ENCODE data around the gene TMEM132A.

TMEM132A gene

GRCh38 chr11:60900673-60901404, 23.4 kb upstream of the TMEM132A start:
- Histone ChIP-seq H3K4me2 (ENCODE audit: low read length) (no peak overlapping the region), H2BK120ac (ENCODE audit: insufficient read depth, low read length, poor library complexity) (no peak overlapping the region), H2BK12ac (ENCODE audit: low read length) (no peak overlapping the region), H3K9ac (ENCODE audit: low read length) (no peak overlapping the region), H3K9me3 (ENCODE audit: insufficient read depth, low read depth, low read length) (no peaks in the 10 kb centered on the region), H2AFZ (ENCODE audit: insufficient read depth, low read length, poor library complexity) (no peak overlapping the region), H3K27ac (ENCODE audit: low read depth, low read length) (no peak overlapping the region), H4K12ac (ENCODE audit: low read depth, low read length) (no peak overlapping the region), H3K79me2 (ENCODE audit: control insufficient read depth, insufficient read depth, low read length, poor library complexity) (peaks cover 3% of the 10 kb centered on the region), H3K4ac (ENCODE audit: low read depth, low read length) (no peak overlapping the region), H2AK5ac (ENCODE audit: low read length) (no peak overlapping the region), H3K4me3 (ENCODE audit: low read depth, low read length) (no peak overlapping the region), H4K8ac (ENCODE audit: low read depth, low read length) (no peak overlapping the region), H4K91ac (ENCODE audit: low read depth, low read length) (no peak overlapping the region), H3K23ac (ENCODE audit: low read length) (no peak overlapping the region), H3K27me3 (ENCODE audit: insufficient read depth, low read length) (no peaks in the 10 kb centered on the region), H3K79me1 (ENCODE audit: low read length) (no peaks in the 10 kb centered on the region), H2BK5ac (ENCODE audit: low read depth, low read length, poor library complexity) (no peak overlapping the region), H3K14ac (ENCODE audit: low read length) (no peak overlapping the region), H3K4me1 (ENCODE audit: control insufficient read depth in 1 of 2, insufficient read depth in 2 of 2, low read length in 2 of 2) (peaks cover 2 to 4% of the 10 kb centered on the region in 2 experiments), H3K36me3 (ENCODE audit: control insufficient read depth in 1 of 2, insufficient read depth in 2 of 2, low read length in 2 of 2) (peaks cover 49 to 60% of the 10 kb centered on the region in 2 experiments), H3K18ac (ENCODE audit: low read length) (no peak overlapping the region)
- no peak for DNase-seq
- no CpG with 5 or more reads among the region's 13 CpGs for WGBS (ENCODE audit: extremely low coverage, insufficient coverage, insufficient read length)

GRCh38 chr11:60902625-60903024, 21.6 kb upstream of the TMEM132A start:
- H3K4me3 ChIP-seq (ENCODE audit: low read depth, low read length), result no peak overlapping the region
- H3K27ac ChIP-seq (ENCODE audit: low read depth, low read length), result no peak overlapping the region
- no peak overlapping the region for H3K4ac ChIP-seq (ENCODE audit: low read depth, low read length)
- DNase-seq, result no peak
- no peak overlapping the region for H2BK12ac ChIP-seq (ENCODE audit: low read length)
- no peak overlapping the region for H4K8ac ChIP-seq (ENCODE audit: low read depth, low read length)
- peaks cover 8% of the 10 kb centered on the region for H3K79me2 ChIP-seq (ENCODE audit: control insufficient read depth, insufficient read depth, low read length, poor library complexity)
- no peaks in the 10 kb centered on the region for H3K9me3 ChIP-seq (ENCODE audit: insufficient read depth, low read depth, low read length)
- H3K4me1 ChIP-seq (ENCODE audit: control insufficient read depth in 1 of 2, insufficient read depth in 2 of 2, low read length in 2 of 2), result peaks cover 2 to 4% of the 10 kb centered on the region in 2 experiments
- no peak overlapping the region for H3K18ac ChIP-seq (ENCODE audit: low read length)
- no peak overlapping the region for H3K9ac ChIP-seq (ENCODE audit: low read length)
- no peak overlapping the region for H3K23ac ChIP-seq (ENCODE audit: low read length)
- no peak overlapping the region for H2BK120ac ChIP-seq (ENCODE audit: insufficient read depth, low read length, poor library complexity)
- H3K4me2 ChIP-seq (ENCODE audit: low read length), result no peak overlapping the region
- H3K27me3 ChIP-seq (ENCODE audit: insufficient read depth, low read length), result no peaks in the 10 kb centered on the region
- peaks cover 43 to 51% of the 10 kb centered on the region in 2 experiments for H3K36me3 ChIP-seq (ENCODE audit: control insufficient read depth in 1 of 2, insufficient read depth in 2 of 2, low read length in 2 of 2)
- WGBS (ENCODE audit: extremely low coverage, insufficient coverage, insufficient read length), result no CpG with 5 or more reads among the region's 11 CpGs
- no peak overlapping the region for H4K12ac ChIP-seq (ENCODE audit: low read depth, low read length)
- no peak overlapping the region for H4K91ac ChIP-seq (ENCODE audit: low read depth, low read length)
- H2AK5ac ChIP-seq (ENCODE audit: low read length), result no peak overlapping the region
- no peak overlapping the region for H3K14ac ChIP-seq (ENCODE audit: low read length)
- H2BK5ac ChIP-seq (ENCODE audit: low read depth, low read length, poor library complexity), result no peak overlapping the region
- H3K79me1 ChIP-seq (ENCODE audit: low read length), result peaks cover 4% of the 10 kb centered on the region
- no peak overlapping the region for H2AFZ ChIP-seq (ENCODE audit: insufficient read depth, low read length, poor library complexity)

GRCh38 chr11:60905047-60905446, 19.2 kb upstream of the TMEM132A start:
- H3K79me2 ChIP-seq (ENCODE audit: control insufficient read depth, insufficient read depth, low read length, poor library complexity), result peaks cover 8% of the 10 kb centered on the region
- H3K79me1 ChIP-seq (ENCODE audit: low read length), result peaks cover 4% of the 10 kb centered on the region
- DNase-seq, result peak in 1 of 2 donors; percentile 18
- H2BK5ac ChIP-seq (ENCODE audit: low read depth, low read length, poor library complexity), result no peak overlapping the region
- no peaks in the 10 kb centered on the region for H3K27me3 ChIP-seq (ENCODE audit: insufficient read depth, low read length)
- H3K4me1 ChIP-seq (ENCODE audit: control insufficient read depth in 1 of 2, insufficient read depth in 2 of 2, low read length in 2 of 2), result peaks cover 2 to 4% of the 10 kb centered on the region in 2 experiments
- no peak overlapping the region for H3K27ac ChIP-seq (ENCODE audit: low read depth, low read length)
- H3K23ac ChIP-seq (ENCODE audit: low read length), result no peak overlapping the region
- no peak overlapping the region for H3K9ac ChIP-seq (ENCODE audit: low read length)
- no peak overlapping the region for H2AK5ac ChIP-seq (ENCODE audit: low read length)
- no peak overlapping the region for H3K4me3 ChIP-seq (ENCODE audit: low read depth, low read length)
- H3K36me3 ChIP-seq (ENCODE audit: control insufficient read depth in 1 of 2, insufficient read depth in 2 of 2, low read length in 2 of 2), result peaks cover 28 to 35% of the 10 kb centered on the region in 2 experiments
- no peak overlapping the region for H3K18ac ChIP-seq (ENCODE audit: low read length)
- no CpG with 5 or more reads among the region's 6 CpGs for WGBS (ENCODE audit: extremely low coverage, insufficient coverage, insufficient read length)
- H2BK12ac ChIP-seq (ENCODE audit: low read length), result no peak overlapping the region
- H3K4me2 ChIP-seq (ENCODE audit: low read length), result peak overlapping the region; percentile 87
- H3K4ac ChIP-seq (ENCODE audit: low read depth, low read length), result peak overlapping the region; percentile 68
- no peak overlapping the region for H2AFZ ChIP-seq (ENCODE audit: insufficient read depth, low read length, poor library complexity)
- H4K91ac ChIP-seq (ENCODE audit: low read depth, low read length), result no peak overlapping the region
- H2BK120ac ChIP-seq (ENCODE audit: insufficient read depth, low read length, poor library complexity), result no peak overlapping the region
- no peak overlapping the region for H3K14ac ChIP-seq (ENCODE audit: low read length)
- H3K9me3 ChIP-seq (ENCODE audit: insufficient read depth, low read depth, low read length), result no peaks in the 10 kb centered on the region
- H4K8ac ChIP-seq (ENCODE audit: low read depth, low read length), result no peak overlapping the region
- H4K12ac ChIP-seq (ENCODE audit: low read depth, low read length), result no peak overlapping the region

GRCh38 chr11:60905551-60906113, 18.6 kb upstream of the TMEM132A start:
- Histone ChIP-seq H2BK12ac (ENCODE audit: low read length) (no peak overlapping the region), H4K91ac (ENCODE audit: low read depth, low read length) (peak overlapping the region; percentile 79), H4K8ac (ENCODE audit: low read depth, low read length) (peak overlapping the region; percentile 81), H2BK120ac (ENCODE audit: insufficient read depth, low read length, poor library complexity) (peak overlapping the region; percentile 45), H2BK5ac (ENCODE audit: low read depth, low read length, poor library complexity) (no peak overlapping the region), H3K18ac (ENCODE audit: low read length) (no peak overlapping the region), H3K9me3 (ENCODE audit: insufficient read depth, low read depth, low read length) (no peaks in the 10 kb centered on the region), H3K27ac (ENCODE audit: low read depth, low read length) (no peak overlapping the region), H3K4me1 (ENCODE audit: control insufficient read depth in 1 of 2, insufficient read depth in 2 of 2, low read length in 2 of 2) (peaks cover 2 to 4% of the 10 kb centered on the region in 2 experiments), H2AK5ac (ENCODE audit: low read length) (peak overlapping the region; percentile 13), H3K4me3 (ENCODE audit: low read depth, low read length) (peak overlapping the region; percentile 95), H3K14ac (ENCODE audit: low read length) (peak overlapping the region; percentile 91), H3K4ac (ENCODE audit: low read depth, low read length) (peak overlapping the region; percentile 86), H3K79me2 (ENCODE audit: control insufficient read depth, insufficient read depth, low read length, poor library complexity) (peaks cover 8% of the 10 kb centered on the region), H3K27me3 (ENCODE audit: insufficient read depth, low read length) (no peaks in the 10 kb centered on the region), H4K12ac (ENCODE audit: low read depth, low read length) (peak overlapping the region; percentile 73), H3K9ac (ENCODE audit: low read length) (peak overlapping the region; percentile 83), H3K79me1 (ENCODE audit: low read length) (peaks cover 4% of the 10 kb centered on the region), H3K36me3 (ENCODE audit: control insufficient read depth in 1 of 2, insufficient read depth in 2 of 2, low read length in 2 of 2) (peaks cover 23 to 30% of the 10 kb centered on the region in 2 experiments), H3K4me2 (ENCODE audit: low read length) (peak overlapping the region; percentile 87), H3K23ac (ENCODE audit: low read length) (no peak overlapping the region), H2AFZ (ENCODE audit: insufficient read depth, low read length, poor library complexity) (peak overlapping the region; percentile 69)
- DNase-seq, result peak; percentile 12 to 45
- no CpG with 5 or more reads among the region's 16 CpGs for WGBS (ENCODE audit: extremely low coverage, insufficient coverage, insufficient read length)

Data from trophoblast cell (in vitro differentiated cells and primary cell).